Measurements from ENCODE around the gene PRAC2. TPM values are rescaled to one million over a fixed set of nuclear protein-coding genes. Genes with fewer than 3 reads are reported as not detected.

PRAC2 gene
- total and polyA plus RNA-seq, 12 donors, result not detected

DNA sequence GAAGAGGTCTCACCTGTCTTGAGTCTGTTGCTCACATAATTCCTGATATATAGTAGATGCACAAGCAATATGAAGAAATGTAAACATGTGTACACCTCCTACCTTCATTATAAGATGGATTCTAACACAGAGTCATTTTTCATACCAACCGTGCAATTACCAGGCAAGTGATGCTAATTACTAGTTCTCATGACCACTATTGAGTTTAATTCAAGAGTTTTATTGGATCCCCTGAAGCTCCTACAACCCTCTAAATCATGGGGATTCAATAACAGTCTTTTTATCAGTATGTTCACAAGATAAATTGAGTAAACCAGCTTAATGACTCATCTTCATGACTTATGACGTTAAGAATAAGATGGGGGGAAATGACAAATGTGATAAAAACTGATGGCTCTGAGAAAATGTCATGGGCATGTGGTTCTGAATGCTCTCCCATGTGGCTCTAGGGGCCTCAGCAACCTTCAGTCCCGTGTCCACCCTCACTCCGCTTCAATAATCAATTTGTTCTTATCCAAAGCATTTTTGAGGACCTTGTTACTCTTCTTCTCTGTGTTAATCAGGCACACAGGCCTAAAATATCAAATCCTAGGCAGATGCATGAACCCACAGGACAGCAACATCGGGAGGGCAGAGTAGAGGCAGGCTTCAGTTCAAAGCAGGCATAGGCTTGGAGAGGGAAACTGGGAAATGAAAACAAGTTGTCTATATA, 43.4 kb upstream of the PRAC2 start:
- ATAC-seq, result no peak
- intact Hi-C loops (cut with DNase I), result loop anchor here (2.0 to 10.0 kb wide), 9 partner anchors 111 to 365 kb away; no protein-coding TSS in a partner anchor
- TF ChIP-seq CTCF (IDR thresholded peaks at IDR 0.05), result no peak
- Histone ChIP-seq H3K4me1 (peaks cover 0 to 6% (median 4%) of the 10 kb centered on the region in 9 donors), H3K27me3 (peaks cover 4 to 90% (median 76%) of the 10 kb centered on the region in 7 donors), H3K4me3 (no peak overlapping the region), H3K36me3 (no peaks in the 10 kb centered on the region), H3K27ac (no peak overlapping the region), H3K9me3 (no peaks in the 10 kb centered on the region)
- no peak for DNase-seq
- 81 to 84% methylated on average over 5 of the region's 5 CpGs for WGBS, 2 donors

- H3K27ac ChIP-seq, result no peak overlapping the region
- peaks cover 4 to 84% (median 60%) of the 10 kb centered on the region in 7 donors for H3K27me3 ChIP-seq
- intact Hi-C loops (cut with DNase I), result no loop called here
- ATAC-seq (no peak), DNase-seq (no peak)
- no peaks in the 10 kb centered on the region for H3K36me3 ChIP-seq
- H3K4me1 ChIP-seq, result peaks cover 0 to 6% (median 4%) of the 10 kb centered on the region in 9 donors
- TF ChIP-seq CTCF (IDR thresholded peaks at IDR 0.05), result no peak
- no peaks in the 10 kb centered on the region for H3K9me3 ChIP-seq
- 89 to 91% methylated on average over 1 of the region's 1 CpG for WGBS, 2 donors
- H3K4me3 ChIP-seq, result no peak overlapping the region
These were observed 41.4 kb upstream of the PRAC2 start for GRCh38 chr17:48681609-48682008.

DNA sequence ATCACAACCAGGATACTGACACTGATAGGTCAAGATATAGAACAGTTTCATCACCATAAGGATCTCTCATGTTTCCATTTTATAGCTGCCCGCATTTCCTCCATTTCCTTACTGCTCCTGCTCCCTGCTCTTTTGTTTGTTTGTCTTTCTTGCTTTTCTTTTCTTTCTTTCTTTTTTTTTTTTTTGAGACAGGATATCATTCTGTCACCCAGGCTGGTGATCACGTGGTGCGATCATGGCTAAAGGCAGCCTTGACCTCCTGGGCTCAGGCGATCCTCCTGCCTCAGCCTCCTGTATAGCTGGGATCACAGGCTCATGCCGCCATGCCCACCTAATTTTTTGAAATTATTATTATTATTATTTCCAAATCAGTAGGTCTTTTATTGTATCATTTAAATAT, 32.3 kb upstream of the PRAC2 start:
- ATAC-seq, result no peak

DNA sequence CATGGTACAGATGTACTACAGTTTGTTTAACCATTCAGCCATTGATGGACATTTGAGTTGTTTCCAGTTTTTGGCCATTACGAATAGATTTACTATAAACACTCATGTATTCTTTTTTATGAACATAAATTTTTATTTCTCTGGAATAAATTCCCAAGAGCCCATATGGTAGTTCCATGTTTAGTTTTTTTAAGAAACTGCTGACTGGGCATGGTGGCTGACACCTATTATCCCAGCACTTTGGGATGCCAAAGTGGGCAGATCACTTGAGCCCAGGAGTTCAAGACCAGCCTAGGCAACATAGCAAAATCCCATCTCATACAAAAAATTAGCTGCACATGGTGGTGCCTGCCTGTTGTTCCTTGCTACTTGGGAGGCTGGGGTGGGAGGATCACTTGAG, 30.9 kb upstream of the PRAC2 start:
- no peak for ATAC-seq
- Histone ChIP-seq H3K9me3 (peaks cover 0 to 10% (median 0%) of the 10 kb centered on the region in 11 donors), H3K27ac (no peak overlapping the region), H3K4me3 (no peak overlapping the region), H3K4me1 (no peaks in the 10 kb centered on the region), H3K27me3 (peaks cover 0 to 75% (median 63%) of the 10 kb centered on the region in 7 donors), H3K36me3 (no peaks in the 10 kb centered on the region)
- intact Hi-C loops (cut with DNase I), result no loop called here
- TF ChIP-seq CTCF (IDR thresholded peaks at IDR 0.05), result no peak
- DNase-seq, result no peak
- WGBS, 2 donors, result 85 to 93% methylated on average over 1 of the region's 1 CpG

More for the DNA sequence above, 32.3 kb upstream of the PRAC2 start:
- Histone ChIP-seq H3K27me3 (peaks cover 0 to 66% (median 57%) of the 10 kb centered on the region in 7 donors), H3K9me3 (peaks cover 0 to 10% (median 0%) of the 10 kb centered on the region in 11 donors), H3K4me3 (no peak overlapping the region), H3K27ac (no peak overlapping the region), H3K36me3 (no peaks in the 10 kb centered on the region), H3K4me1 (no peaks in the 10 kb centered on the region)
- TF ChIP-seq CTCF (IDR thresholded peaks at IDR 0.05), result no peak
- no peak for DNase-seq
- 78 to 87% methylated on average over 5 of the region's 5 CpGs for WGBS, 2 donors
- intact Hi-C loops (cut with DNase I), result no loop called here

Data from heart right ventricle (tissue), 16 donors.